ENCODE results near the gene DEF6. TPM values are rescaled to one million over a fixed set of nuclear protein-coding genes. Genes with fewer than 3 reads are reported as not detected.

Gene DEF6
- total RNA-seq, 1 donor from 2014 or later = 0.17 TPM

- Histone ChIP-seq H3K4me2 (no peak overlapping the region), H3K27me3 (no peaks in the 10 kb centered on the region), H3K79me2 (ENCODE audit: low read depth) (no peaks in the 10 kb centered on the region), H3K4me1 (peaks cover 10% of the 10 kb centered on the region), H4K20me1 (ENCODE audit: low read depth) (no peaks in the 10 kb centered on the region), H2AFZ (replicated peaks) (no peak overlapping the region), H3K9ac (no peak overlapping the region), H3F3A (ENCODE audit: low read depth) (no peaks in the 10 kb centered on the region), H3K4me3 (no peak overlapping the region), H3K36me3 (no peaks in the 10 kb centered on the region), H3K9me3 (ENCODE audit: low read depth) (no peaks in the 10 kb centered on the region), H3K27ac (no peak overlapping the region)
- no peak overlapping the region for H3K27ac Mint-ChIP-seq
- H3K4me3 Mint-ChIP-seq = no peak overlapping the region
- no peak for DNase-seq (ENCODE audit: low spot score)
- TF ChIP-seq CTCF (IDR thresholded peaks at IDR 0.05) (no peak), EZH2 (IDR thresholded peaks at IDR 0.05) (no peak), EZH2phosphoT487 (IDR thresholded peaks at IDR 0.05) (no peak)
- peaks cover 14% of the 10 kb centered on the region for H3K4me1 Mint-ChIP-seq
- peaks cover 3% of the 10 kb centered on the region for H3K36me3 Mint-ChIP-seq
- no peaks in the 10 kb centered on the region for H3K27me3 Mint-ChIP-seq (ENCODE audit: insufficient read depth, low read depth)
- H3K9me3 Mint-ChIP-seq = no peaks in the 10 kb centered on the region
These were observed 30.2 kb upstream of the DEF6 start for GRCh38 chr6:35267446-35267845.

- no peaks in the 10 kb centered on the region for H3F3A ChIP-seq (ENCODE audit: low read depth)
- H3K79me2 ChIP-seq (ENCODE audit: low read depth) = no peaks in the 10 kb centered on the region
- H3K27me3 Mint-ChIP-seq (ENCODE audit: insufficient read depth, low read depth) = no peaks in the 10 kb centered on the region
- no peak overlapping the region for H3K27ac ChIP-seq
- H3K9ac ChIP-seq = no peak overlapping the region
- H3K4me2 ChIP-seq = no peak overlapping the region
- H3K27me3 ChIP-seq = no peaks in the 10 kb centered on the region
- H3K9me3 ChIP-seq (ENCODE audit: low read depth) = no peaks in the 10 kb centered on the region
- peaks cover 9% of the 10 kb centered on the region for H3K4me1 Mint-ChIP-seq
- no peaks in the 10 kb centered on the region for H3K9me3 Mint-ChIP-seq
- H3K4me3 ChIP-seq = no peak overlapping the region
- no peaks in the 10 kb centered on the region for H4K20me1 ChIP-seq (ENCODE audit: low read depth)
- peaks cover 3% of the 10 kb centered on the region for H3K36me3 Mint-ChIP-seq
- no peak overlapping the region for H3K4me3 Mint-ChIP-seq
- no peak overlapping the region for H2AFZ ChIP-seq (replicated peaks)
- peaks cover 5% of the 10 kb centered on the region for H3K4me1 ChIP-seq
- no peak for DNase-seq (ENCODE audit: low spot score)
- TF ChIP-seq EZH2 (IDR thresholded peaks at IDR 0.05) (no peak), CTCF (IDR thresholded peaks at IDR 0.05) (no peak), EZH2phosphoT487 (IDR thresholded peaks at IDR 0.05) (no peak)
- no peak overlapping the region for H3K27ac Mint-ChIP-seq
- no peaks in the 10 kb centered on the region for H3K36me3 ChIP-seq
These were observed 29.7 kb upstream of the DEF6 start for GRCh38 chr6:35267897-35268296.

- Histone ChIP-seq H3K27ac (no peak overlapping the region), H3K79me2 (ENCODE audit: low read depth) (no peaks in the 10 kb centered on the region), H3K4me2 (no peak overlapping the region), H4K20me1 (ENCODE audit: low read depth) (peaks cover 4% of the 10 kb centered on the region), H3K9me3 (ENCODE audit: low read depth) (no peaks in the 10 kb centered on the region), H3K4me3 (no peak overlapping the region), H2AFZ (replicated peaks) (no peak overlapping the region), H3K9ac (no peak overlapping the region), H3F3A (ENCODE audit: low read depth) (peaks cover 6% of the 10 kb centered on the region), H3K4me1 (no peaks in the 10 kb centered on the region), H3K27me3 (no peaks in the 10 kb centered on the region), H3K36me3 (no peaks in the 10 kb centered on the region)
- Mint-ChIP-seq H3K4me1 (peaks cover 12% of the 10 kb centered on the region), H3K4me3 (no peak overlapping the region), H3K36me3 (peaks cover 3% of the 10 kb centered on the region), H3K9me3 (no peaks in the 10 kb centered on the region), H3K27ac (no peak overlapping the region), H3K27me3 (ENCODE audit: insufficient read depth, low read depth) (peaks cover 2% of the 10 kb centered on the region)
- no peak for DNase-seq (ENCODE audit: low spot score)
- TF ChIP-seq CTCF (IDR thresholded peaks at IDR 0.05) = no peak
- no peak for TF ChIP-seq EZH2phosphoT487 (IDR thresholded peaks at IDR 0.05)
- no peak for TF ChIP-seq EZH2 (IDR thresholded peaks at IDR 0.05)
These were observed 25.6 kb upstream of the DEF6 start for GRCh38 chr6:35272005-35272404.

All from neural progenitor cell (in vitro differentiated cells).